HG02938 (cell line): ENCODE data around the gene PAXIP1.
A peak's percentile ranks its signal among the peaks of the same experiment; 100 is the strongest.

ENCODE experiments used
- ATAC-seq: cut with Tn5 transposase; IDR thresholded peaks from one replicate; pipeline ENCODE4 v1.9.1; 2021; ENCODE audit warnings: mild to moderate bottlenecking, moderate library complexity; ENCODE audit not compliant: unreplicated experiment

The PAXIP1 gene

DNA sequence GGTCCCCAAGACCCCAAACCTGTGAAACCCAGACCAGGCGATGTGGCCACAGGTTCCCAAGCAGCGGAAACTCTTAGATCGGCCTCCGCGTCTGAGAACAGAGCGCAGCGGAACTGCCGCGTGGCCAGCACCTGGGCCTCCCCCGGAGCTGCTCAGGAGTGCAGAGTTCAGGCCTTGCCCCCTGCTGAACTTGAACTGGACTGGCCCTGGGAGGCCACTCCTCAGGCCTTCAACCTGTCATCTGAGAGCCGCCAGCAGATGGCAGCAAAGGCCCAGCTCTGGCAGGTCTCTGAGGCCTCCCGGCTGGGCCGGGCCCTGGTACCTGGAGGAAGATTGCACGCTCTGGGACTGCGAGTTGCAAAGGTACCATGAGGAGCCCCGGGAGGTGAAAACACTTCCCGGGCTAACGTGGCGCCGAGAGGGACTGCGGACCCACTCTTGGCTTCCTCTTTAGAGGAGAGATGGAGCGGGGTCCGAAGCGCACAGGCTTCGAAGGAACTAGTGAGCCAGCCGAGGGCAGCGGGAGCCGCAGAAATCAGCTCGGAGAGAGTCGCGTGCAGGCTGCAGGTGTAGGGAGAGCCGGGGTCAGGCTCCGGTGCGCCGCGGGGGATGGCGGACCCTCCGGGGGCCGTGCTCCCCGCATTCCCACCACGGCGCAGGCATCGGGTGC is 89.2 kb downstream of the PAXIP1 start:
- peak; percentile 96 for ATAC-seq

DNA sequence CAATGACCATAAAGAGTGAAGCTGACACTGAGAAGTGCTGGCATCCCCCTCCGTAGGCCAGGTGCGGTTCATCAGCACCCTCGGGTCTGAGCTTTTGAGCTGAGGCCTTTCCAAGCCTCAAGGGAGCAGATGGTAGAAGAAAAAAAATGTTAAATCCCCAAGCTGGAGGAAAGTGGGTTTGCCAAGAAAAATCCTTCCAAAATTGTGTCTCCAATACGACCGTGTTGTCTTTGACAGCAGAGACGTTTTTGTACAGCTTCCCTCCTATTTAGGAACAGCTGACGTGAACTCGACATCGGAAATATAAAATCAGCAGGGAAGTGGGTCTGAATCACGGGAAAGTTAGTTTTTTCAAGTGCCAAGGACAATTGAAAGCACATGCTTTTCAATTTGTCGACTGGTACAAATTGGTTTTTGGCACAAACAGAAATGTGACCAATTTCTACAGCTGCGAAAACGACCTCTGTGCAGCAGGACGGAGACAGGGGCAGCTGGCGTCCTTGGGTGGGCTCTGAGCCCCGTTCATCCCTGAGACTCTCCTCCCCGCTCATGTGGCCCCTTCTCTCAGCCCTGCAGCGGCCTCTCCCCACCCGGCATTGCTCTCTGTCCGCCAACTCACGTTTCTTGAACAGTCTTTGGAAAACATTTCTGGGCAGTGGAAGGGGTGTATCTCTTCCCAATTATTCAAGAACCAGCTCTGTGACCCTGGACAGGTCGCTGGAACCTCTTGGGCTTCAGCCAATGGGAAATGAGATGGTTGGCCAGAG is 89.9 kb downstream of the PAXIP1 start:
- ATAC-seq, result no peak

DNA sequence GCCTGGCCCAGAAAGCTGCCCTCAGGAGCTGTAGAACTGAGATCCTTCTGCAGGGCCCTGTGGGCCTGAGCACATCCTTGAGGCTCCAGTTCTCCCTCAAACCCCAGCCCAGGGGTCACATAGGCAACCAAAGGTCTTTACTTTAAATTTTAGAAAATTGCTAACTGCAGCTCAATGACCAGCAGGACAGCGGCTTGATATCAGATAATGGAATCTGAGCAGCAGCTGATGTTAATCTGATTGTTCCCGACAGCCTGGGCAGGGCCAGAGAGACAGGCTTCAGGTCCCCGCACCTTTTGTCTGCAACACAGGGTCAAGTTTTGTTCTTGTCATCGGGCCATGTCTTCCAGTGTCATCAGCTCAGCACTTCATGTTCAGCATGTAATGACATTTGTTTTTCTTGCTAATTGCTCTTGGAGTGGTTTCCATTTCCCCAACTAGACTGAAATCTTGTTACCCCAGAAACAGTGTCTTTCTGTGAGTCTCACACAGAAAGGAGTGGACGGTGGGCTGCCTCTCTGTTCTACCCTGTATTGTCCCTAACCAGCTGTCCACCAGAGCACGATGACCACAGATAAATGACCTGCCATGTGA is 91.0 kb downstream of the PAXIP1 start:
- ATAC-seq, result no peak

DNA sequence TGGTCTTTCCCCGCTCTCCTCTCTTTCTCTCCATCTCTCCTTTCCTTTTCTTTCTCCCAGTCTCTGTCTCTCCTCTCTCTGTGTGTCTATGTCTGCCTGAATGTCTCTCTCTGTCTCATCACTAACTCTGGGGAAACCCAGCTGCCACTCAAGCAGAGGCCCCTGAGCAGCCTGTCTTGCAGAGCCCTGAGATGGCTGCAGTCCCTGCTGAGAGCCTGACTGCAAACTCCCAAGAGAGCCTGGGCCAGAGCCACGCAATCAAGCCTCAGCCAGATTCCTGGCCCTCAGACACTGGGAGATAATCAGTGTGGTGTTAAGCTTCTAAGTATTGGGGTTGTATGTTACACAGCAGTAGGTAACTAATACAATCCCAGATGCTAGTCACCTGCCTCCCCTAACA is 91.5 kb downstream of the PAXIP1 start:
- no peak for ATAC-seq

DNA sequence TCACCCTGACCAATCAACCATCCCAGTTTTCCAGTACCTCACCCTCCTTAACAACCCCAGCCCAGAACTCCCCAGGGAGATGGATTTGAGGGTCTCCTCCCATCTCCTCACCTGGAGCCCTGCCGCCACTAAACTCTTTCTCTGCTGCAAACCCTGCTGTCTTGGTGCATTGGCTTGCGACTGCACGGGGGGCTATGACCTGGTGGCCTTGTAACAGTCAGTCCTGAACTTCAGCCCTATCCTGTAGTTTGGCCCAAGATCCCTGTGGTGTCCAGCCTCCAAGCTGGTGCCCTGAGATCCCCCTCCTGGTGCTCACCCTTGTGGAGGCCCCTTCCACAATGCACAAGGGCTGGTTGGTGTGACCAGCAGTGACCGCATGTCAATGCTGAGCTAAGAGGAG is 91.9 kb downstream of the PAXIP1 start:
- no peak for ATAC-seq

DNA sequence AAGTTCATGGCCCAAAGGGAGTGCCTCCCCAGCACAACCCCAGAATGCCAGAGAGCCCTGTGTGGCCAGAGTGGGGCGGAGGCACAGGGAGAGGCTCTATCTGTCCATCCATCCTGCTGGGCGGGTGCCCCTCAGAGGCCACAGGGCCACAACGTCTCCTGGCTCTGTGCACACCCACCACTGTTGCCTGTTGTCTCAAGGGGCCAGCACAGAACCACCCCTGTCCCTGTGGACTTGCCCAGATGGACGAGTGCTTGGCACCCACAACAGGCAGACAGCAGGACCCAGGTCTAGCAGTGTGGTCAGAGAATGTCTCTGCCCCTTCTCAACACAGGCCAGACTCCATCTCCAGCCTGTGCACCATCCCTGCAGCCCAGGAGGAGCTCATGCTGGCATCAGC is 92.8 kb downstream of the PAXIP1 start:
- ATAC-seq, result no peak

DNA sequence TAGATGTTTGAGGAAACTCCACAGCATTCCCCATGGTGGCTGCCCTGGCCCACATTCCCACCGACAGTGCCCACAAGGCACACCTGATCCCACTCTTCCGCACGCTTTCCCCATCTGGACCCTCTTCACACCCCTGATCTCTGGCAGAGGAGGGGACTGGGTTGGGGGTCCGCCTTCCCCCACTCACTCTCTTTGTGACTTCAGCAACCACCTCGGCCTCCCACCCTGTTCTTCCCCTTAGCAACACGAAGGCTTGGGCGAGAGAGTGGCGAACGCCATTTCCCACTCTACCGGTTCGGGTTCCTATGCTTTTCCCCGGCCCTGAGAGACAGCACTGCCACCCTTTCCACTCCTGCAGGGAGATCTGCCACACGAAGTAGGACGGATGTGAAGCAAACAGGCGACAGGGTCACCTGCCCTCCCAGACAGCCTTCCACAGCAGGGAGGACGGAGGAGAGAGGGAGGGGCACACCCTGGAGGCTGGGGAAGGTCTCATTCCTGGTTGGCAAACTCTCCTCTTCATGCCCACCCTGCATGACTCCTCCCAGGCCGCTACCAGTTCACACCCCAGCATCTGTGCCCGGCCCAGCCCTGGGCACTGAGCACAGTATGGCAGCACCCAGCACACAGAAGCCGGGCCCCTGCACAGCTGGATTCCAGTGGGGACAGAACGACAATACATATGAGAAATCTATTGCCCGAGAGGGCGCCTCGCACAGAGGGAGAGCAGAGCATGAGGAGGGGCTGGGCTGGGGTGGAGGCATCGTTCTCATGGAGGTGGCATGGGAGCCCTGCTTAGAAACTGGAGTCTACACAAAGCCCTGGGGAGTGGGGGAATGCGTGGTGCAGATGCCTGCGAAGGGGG is 93.5 kb downstream of the PAXIP1 start:
- no peak for ATAC-seq

DNA sequence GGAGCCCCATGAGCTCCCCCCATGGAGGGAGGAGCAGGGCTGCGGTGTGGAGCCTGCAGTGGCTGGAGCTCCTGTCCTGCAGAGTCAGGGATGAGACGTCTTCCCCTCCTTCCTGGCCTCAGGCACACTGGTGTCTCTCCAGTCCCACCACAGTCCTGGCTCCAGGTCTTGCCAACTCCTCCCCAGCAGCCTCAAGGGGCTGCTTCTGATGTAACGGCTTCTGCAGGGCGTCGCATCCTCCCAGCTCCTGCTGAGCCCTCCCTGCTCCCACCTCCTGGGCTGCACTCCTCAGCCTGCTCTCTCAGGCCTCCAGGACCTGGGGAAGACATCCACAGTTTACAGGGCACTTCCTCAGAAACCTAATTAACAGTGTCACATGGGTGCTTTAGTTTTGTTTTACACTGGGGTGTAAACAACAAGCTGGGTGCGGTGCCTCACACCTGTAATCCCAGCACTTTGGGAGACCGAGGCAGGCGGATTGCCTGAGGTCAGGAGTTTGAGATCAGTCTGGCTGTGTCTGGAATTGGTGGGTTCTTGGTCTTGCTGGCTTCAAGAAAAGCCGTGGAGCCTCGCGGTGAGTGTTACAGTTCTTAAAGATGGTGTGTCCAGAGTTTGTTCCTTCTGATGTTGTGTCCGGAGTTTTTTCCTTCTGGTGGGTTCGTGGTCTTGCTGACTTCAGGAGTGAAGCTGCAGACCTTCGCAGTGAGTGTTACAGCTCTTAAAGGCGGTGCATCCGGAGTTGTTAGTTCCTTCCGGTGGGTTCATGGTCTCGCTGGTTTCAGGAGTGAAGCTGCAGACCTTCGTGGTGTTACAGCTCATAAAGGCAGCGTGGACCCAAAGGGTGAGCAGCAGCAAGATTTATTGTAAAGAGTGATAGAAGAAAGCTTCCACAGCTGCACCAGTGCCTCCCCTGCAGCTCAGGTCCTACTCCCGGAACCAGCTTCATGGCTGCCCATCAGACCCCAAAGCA is 95.0 kb downstream of the PAXIP1 start:
- no peak for ATAC-seq

DNA sequence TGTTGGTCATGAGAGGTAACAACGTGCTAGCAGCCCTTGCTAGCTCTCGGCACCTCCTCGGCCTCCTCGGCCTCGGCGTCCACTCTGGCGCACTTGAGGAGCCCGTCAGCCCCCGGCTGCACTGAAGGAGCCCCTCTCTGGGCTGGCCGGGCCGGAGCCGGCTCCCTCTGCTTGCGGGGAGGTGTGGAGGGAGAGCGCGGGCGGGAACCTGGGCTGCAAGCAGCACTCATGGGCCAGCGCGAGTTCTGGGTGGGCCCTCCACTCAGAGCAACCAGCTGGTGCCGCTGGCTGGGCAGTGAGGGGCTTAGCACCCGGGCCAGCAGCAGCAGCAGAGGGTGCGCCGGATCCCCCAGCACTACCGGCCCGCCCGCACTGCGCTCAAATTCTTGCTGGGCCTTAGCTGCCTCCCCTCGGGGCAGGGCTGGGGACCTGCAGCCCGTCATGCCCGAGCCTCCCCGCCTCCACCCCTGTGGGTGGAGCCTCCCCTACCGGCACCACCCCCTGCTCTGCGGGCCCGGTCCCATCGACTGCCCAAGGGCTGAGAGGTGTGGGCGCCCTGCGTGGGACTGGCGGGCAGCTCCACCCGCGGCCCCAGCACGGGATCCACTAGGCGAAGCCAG is 96.1 kb downstream of the PAXIP1 start:
- no peak for ATAC-seq

DNA sequence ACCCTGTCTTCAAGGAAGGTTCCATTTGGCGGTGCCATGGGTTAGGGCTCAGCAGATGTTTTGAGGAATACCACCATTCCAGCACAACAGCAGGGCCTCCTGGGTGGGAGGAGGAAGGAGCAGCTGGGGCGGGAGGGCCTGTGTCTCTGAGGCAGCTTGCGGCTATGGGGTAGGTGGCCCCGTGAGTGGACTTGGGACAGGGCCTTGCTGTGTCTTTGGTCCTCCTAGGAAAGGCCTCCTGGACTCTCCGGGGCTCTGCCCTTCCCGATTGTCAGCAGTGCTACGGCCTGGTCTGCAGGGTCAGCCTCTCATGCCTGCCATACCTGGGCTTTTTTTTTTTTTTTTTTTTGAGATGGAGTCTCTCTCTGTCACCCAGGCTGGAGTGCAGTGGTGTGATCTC is 96.7 kb downstream of the PAXIP1 start:
- no peak for ATAC-seq

DNA sequence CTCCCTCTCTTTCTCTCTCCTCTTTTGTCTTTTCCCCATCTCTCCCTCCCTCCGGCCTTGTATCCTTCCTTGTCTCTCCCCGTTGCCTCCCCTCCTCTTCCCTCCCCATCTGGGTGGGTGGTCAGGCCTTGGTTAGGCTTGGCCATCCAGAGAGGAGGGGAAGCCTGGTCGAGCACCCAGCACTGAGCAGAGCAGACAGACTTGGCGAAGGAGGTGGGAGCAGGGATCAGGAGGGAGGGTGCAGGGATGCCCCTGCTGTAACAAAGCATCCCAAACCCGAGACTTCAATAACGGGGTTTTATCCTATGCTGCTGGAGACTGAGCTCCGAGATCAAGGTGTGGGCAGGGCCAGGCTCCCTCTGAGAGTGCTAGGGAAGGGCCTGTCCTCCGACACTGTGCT is 97.3 kb downstream of the PAXIP1 start:
- no peak for ATAC-seq

DNA sequence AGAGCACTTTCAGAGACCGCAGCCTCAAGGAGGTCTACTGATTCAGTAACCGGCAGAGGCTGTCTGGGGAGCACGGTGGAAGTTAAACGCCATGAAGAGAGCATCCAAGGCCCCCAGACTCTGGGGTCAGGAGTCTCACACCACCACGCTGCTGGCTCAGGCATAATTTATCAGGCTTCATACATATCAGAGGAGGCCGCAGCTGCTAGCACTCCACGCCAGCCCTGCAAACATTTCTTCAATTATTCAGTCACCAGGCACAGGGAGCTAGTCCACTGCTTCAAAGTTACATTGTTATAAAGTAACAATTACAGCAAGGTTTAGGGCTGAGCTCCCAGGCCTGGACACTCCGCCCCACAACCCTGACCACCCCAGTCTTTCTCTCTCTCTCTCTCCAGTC is 97.8 kb downstream of the PAXIP1 start:
- ATAC-seq, result no peak

DNA sequence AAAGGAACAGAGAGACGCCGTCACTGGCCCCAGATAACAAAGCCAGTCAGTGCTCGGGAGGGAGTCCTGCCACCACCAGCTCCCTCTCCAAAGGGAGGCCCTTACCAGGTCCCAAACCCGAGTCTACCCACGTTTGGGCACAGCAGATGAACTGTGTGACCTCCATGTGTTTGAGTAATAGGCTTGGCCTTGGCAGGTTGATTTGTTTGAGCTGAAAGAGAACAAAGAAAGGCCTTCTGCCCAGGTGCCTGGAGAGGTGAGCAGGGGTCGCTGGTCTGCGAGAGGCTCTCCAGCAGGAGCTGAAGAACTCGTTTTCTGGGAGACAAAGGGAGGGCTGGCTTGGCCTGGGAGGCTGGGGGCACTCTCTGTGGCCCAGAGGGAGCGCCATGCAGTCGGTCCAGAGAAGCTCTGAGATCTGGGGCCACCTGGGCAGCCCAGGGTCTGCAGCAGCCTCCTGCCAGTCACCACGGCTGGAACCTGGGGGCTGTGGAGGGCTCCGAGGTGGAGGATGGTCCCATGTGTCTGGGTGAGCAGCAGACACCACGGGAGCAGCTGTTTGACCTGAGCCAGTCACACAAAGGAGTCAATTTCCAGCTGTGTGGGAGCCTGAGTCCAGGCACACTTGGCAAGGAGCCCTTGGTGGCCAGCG is 99.7 kb downstream of the PAXIP1 start:
- ATAC-seq, result no peak

DNA sequence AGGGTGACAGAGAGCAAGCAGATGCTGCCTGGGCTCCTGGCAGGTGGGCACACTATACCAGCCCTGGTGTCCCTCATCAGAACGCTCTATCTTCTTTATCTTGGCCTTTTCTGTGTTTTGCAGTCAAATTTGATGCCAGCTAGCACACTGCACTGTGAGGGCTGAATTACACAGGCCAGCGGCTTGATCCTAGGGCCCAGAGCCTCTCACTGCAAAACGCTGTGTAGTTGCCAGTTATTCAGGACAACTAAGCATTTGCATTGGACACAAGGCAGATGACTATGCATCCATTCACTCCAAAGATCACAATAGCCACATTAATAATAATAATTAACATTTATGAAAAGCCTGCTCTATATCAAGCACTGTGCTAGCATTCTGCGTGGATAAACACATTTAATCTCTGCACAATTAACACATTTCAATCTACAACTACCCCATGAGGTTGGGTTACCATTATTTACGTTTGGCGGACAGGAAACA is 100.3 kb downstream of the PAXIP1 start:
- no peak for ATAC-seq

DNA sequence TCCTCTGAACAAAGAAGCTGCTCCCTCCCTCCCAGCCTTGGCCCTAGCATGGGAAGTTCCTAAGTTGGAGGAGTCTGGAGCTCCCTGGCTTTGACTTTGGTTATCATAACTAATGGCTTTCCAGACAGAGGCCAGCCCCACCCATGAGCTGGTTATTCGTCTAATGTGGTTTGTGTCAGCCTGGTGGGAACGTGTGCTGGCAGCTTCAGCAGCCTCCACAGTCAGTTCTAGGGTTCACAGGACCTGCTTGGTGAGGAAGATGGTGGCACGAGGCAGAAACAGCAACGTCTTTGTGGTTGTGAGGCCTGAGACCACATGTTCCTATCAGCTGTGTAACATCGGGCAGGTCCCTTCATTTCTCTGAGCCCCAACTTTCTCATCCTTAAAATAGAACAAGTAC is 103.1 kb downstream of the PAXIP1 start:
- ATAC-seq, result no peak

DNA sequence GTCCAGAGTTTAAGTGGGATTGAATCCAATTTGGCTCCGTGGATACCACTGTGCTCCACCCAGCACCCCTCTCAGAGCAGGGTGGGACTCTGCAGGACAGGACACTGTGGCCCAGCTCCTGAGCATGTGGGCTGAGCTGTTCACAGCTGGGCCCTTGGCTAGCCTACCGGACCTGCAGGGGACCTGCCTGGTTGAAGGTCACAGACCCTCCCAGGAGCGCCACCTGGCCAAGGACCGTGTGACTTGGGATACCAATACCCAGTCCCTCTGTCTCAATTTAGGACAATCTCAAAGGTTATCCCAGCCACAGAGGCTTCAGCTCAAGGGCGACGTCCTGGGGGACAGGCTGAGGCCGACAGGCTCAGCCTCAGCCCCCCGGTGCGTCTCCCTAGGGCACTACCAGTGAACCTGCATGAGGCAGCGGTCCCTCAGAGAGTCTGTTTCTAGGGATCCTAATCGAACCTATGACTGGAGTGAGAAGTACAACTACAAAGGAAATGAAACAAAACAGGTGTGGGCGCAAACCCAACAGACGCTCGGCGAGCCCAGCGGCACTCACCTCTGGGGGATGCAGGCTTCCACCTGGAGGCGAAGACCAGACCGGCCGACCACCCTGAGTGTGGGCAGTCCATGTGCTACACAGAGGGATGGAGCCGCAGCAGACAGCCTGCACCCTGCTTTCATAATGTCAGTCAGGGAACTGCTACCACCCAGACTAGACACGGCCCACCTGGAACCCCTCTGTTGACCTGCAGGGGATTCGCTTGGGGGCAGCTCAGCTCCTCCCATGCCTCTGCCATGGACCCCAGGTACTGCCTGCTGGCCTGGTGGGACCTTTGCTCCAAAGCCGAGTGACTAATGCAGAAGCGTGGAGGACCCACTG is 103.7 kb downstream of the PAXIP1 start:
- no peak for ATAC-seq

DNA sequence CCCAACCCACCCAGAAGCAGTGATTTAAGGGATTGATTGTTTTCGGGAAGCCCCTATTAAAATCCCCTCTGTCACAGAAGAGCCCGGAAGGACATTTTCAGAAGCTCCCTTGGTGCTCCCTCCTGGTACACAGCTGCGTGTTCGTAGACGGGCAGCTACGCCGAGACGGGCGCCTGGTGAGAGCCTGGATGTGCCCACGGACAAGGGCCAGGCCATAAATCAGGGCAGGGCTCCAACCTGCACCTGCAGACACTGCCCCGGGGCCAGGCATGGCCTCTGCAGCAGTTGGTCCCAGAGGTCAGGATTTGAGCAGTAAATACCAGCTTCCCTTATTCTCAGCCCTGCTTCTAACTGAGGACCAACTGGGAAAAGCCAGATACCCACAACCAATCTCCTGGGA is 106.8 kb downstream of the PAXIP1 start:
- ATAC-seq, result no peak
